Esophagus muscularis mucosa (tissue), 4 donors: ENCODE data around the gene USP38. TPM values are rescaled to one million over a fixed set of nuclear protein-coding genes. Genes with fewer than 3 reads are reported as not detected.
A peak's percentile ranks its signal among the peaks of the same experiment; 100 is the strongest.
"Not testable (repeated sequence)": the region's sequence is repeated elsewhere in the genome, so short reads cannot be mapped to it uniquely, and the experiment has no call there.

Experiments used
- DNase-seq: peaks from one replicate; pipeline ENCODE4 v3.0.0-alpha.2; 2017; ENCODE audit errors: extremely low spot score
- H3K27ac ChIP-seq, 4 donors: fragments of 200-600 bp; sonication (generic); replicated peaks in 1 of 4; 1 replicate in 3 of 4; 2 replicates in 1 of 4; pipeline ENCODE4 v1.5.1; 2016 to 2019; ENCODE audit warnings: mild to moderate bottlenecking in 1 of 4
- H3K27me3 ChIP-seq, 4 donors: fragments of 200-600 bp; sonication (generic); one replicate each; pipeline versions ENCODE4 v1.5.1 to v1.6.0; 2016 to 2019
- H3K36me3 ChIP-seq, 4 donors: fragments of 200-600 bp; sonication (generic); one replicate each; pipeline ENCODE4 v1.5.1; 2016 to 2019
- H3K4me1 ChIP-seq, 4 donors: fragments of 200-600 bp; sonication (generic); one replicate each; pipeline ENCODE4 v1.5.1; 2016 to 2019
- H3K4me3 ChIP-seq, 4 donors: fragments of 200-600 bp; sonication (generic); 1 replicate in 2 of 4; 2 replicates in 2 of 4; pipeline ENCODE4 v1.5.1; 2016 to 2019; ENCODE audit warnings: mild to moderate bottlenecking in 4 of 4, moderate library complexity in 1 of 4
- H3K9me3 ChIP-seq, 4 donors: fragments of 200-600 bp; sonication (generic); 1 replicate in 3 of 4; 2 replicates in 1 of 4; pipeline ENCODE4 v1.5.1; 2016 to 2019
- CTCF ChIP-seq, 3 experiments: fragments of 200-600 bp in 2 of 3; fragments of 450-650 bp in 1 of 3; sonication (generic) in 2 of 3; IDR thresholded peaks; one replicate each; pipeline ENCODE4 v1.5.1; 2017 to 2019; ENCODE audit warnings: antibody characterized with exemption in 3 of 3, mild to moderate bottlenecking in 2 of 3, moderate library complexity in 1 of 3
- EP300 ChIP-seq: sonication (generic); formaldehyde crosslinking; IDR thresholded peaks from one replicate; pipeline ENCODE4 v1.6.1; 2017; ENCODE audit warnings: antibody characterized with exemption
- POLR2A ChIP-seq: fragments of 450-650 bp; IDR thresholded peaks from one replicate; pipeline ENCODE4 v1.6.1; 2017; ENCODE audit warnings: antibody characterized with exemption, moderate library complexity, mild to moderate bottlenecking, low read depth
- POLR2AphosphoS5 ChIP-seq, 2 donors: sonication (generic); formaldehyde crosslinking; IDR thresholded peaks; one replicate each; pipeline ENCODE4 v1.6.1; 2017; ENCODE audit warnings: antibody characterized with exemption in 2 of 2
- WGBS: methylation state at CpG from one replicate; pipeline ENCODE4 v1.1.5; 2018; 5-methylcytosine and 5-hydroxymethylcytosine counted together
- intact Hi-C: fragments of 100-400 bp; cut with DNase I; formaldehyde crosslinking; loops from one replicate; pipeline ENCODE4 v1.15.1; 2023
- total RNA-seq, 4 donors: library from RNA; depleted of rRNA; stranded (reverse); fragments of >200 nt; gene quantifications; one replicate each; pipeline versions ENCODE4 v1.1.0 to v1.2.1, GENCODE V29; 2016

The USP38 gene
- total RNA-seq, 4 donors from 2014 or later, result 16.6 to 25.5 (median 23.3) TPM

DNA sequence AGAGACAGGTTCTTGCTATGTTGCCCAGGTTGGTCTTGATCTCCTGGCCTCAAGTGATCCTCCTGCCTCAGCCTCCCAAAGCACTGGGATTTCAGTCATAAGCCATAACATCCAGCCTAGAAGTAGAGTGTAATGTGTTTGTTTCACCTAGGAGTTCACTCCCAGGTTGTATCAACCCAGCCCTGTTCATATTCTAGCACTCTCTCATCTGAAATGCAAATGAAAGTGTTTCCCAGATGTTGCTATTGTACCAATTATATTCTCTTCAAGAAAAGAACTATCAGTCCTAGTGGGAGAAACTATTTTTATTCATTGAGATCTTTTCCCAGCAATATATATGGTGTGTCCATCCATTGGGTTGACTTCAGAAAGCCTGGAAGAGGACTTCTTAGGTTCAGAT lies 72.6 kb downstream of the USP38 start:
- no peaks in the 10 kb centered on the region for H3K36me3 ChIP-seq
- TF ChIP-seq POLR2AphosphoS5 (IDR thresholded peaks at IDR 0.05) (no peak), CTCF (IDR thresholded peaks at IDR 0.05) (no peak), POLR2A (no peak)
- H3K9me3 ChIP-seq, result no peaks in the 10 kb centered on the region
- H3K27ac ChIP-seq, result no peak overlapping the region
- no peak overlapping the region for H3K4me3 ChIP-seq
- peaks cover 0 to 13% (median 10%) of the 10 kb centered on the region in 4 donors for H3K4me1 ChIP-seq
- H3K27me3 ChIP-seq, result no peaks in the 10 kb centered on the region
- DNase-seq, result no peak
- intact Hi-C loops, result no loop called here

- WGBS, result 53% methylated on average over 3 of the region's 3 CpGs
- no peak for TF ChIP-seq CTCF (IDR thresholded peaks at IDR 0.05)
- no peak for TF ChIP-seq POLR2AphosphoS5 (IDR thresholded peaks at IDR 0.05)
- no peak for TF ChIP-seq EP300
- no peak for TF ChIP-seq POLR2A
- no peaks in the 10 kb centered on the region for H3K27me3 ChIP-seq
- H3K27ac ChIP-seq, result no peak overlapping the region
- no peaks in the 10 kb centered on the region for H3K4me1 ChIP-seq
- intact Hi-C loops, result no loop called here
- no peaks in the 10 kb centered on the region for H3K9me3 ChIP-seq
- H3K36me3 ChIP-seq, result no peaks in the 10 kb centered on the region
- DNase-seq, result no peak
- H3K4me3 ChIP-seq, result no peak overlapping the region
Measured at GRCh38 chr4:143260750-143261149, 76.0 kb downstream of the USP38 start.

DNA sequence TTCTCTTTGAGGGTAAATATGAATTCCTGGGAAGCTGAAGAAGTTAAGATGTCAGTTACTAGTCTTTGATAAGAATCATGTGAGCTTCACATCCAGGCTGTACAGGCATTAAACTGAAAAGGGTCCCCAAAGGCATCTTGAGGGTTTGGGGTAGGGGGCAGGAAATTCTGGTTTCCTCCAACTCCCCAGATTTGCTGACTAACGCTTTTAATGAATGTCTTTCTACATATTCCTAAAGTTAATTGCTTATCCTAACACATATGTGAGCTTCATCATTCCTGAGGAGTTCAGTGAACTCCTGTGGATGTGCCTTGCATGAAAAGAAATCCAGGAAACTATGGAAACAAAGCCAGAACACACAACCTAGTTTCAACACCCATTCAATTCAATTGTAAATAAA lies 78.1 kb downstream of the USP38 start:
- Histone ChIP-seq H3K27me3 (no peaks in the 10 kb centered on the region), H3K36me3 (no peaks in the 10 kb centered on the region), H3K4me1 (no peaks in the 10 kb centered on the region), H3K4me3 (no peak overlapping the region), H3K27ac (no peak overlapping the region), H3K9me3 (no peaks in the 10 kb centered on the region)
- WGBS, result 0% methylated on average over 1 of the region's 1 CpG
- TF ChIP-seq POLR2A, result no peak
- TF ChIP-seq CTCF (IDR thresholded peaks at IDR 0.05), result no peak
- TF ChIP-seq POLR2AphosphoS5 (IDR thresholded peaks at IDR 0.05), result no peak
- no peak for TF ChIP-seq EP300
- intact Hi-C loops, result no loop called here
- DNase-seq, result no peak

- H3K9me3 ChIP-seq, intact Hi-C loops: not testable (repeated sequence)
- 100% methylated on average over 2 of the region's 2 CpGs for WGBS
Measured at GRCh38 chr4:143267690-143268089, 83.0 kb downstream of the USP38 start.

DNA sequence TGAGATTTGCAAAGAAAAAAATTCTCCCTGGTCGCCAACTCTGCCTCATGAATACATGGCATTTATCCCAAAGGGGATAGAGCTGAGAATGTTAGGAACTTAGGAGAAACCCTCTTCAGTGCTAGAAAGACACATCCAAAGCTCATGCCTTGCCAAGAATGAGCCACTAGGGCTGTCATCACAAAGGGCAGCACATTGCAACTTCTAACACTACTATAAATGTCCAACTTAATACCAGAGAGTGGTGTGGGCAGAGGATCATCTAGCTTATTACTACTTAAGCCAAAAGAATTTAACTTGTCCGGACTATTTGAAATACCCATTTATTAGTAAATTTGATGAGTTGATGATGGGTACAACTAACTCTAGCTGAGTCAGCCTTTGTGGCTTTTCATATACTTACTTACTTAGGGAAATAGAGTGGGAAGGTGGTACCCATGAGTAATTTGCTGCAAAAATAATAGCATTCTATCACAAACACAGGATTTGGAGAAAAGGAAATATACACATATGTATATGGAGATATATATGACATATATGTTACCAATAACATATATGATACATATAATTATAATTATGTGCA lies 85.6 kb downstream of the USP38 start:
- H3K27ac ChIP-seq, result peak overlapping the region; percentile 39 to 70 (median 60)
- intact Hi-C loops, result no loop called here

More at GRCh38 chr4:143267690-143268089, 83.0 kb downstream of the USP38 start:
- H3K27ac ChIP-seq, DNase-seq, H3K36me3 ChIP-seq, H3K27me3 ChIP-seq, H3K4me3 ChIP-seq: not testable (repeated sequence)
- peaks cover 0 to 16% (median 10%) of the 10 kb centered on the region in 4 donors for H3K4me1 ChIP-seq

More for the DNA sequence above, 85.6 kb downstream of the USP38 start:
- no peaks in the 10 kb centered on the region for H3K36me3 ChIP-seq
- H3K9me3 ChIP-seq, result no peaks in the 10 kb centered on the region
- peaks cover 0 to 16% (median 10%) of the 10 kb centered on the region in 4 donors for H3K4me1 ChIP-seq
- WGBS, result 61% methylated on average over 2 of the region's 2 CpGs
- DNase-seq, result no peak
- TF ChIP-seq POLR2AphosphoS5 (IDR thresholded peaks at IDR 0.05) (peak in 1 of 2 donors; percentile 45), CTCF (IDR thresholded peaks at IDR 0.05) (peak in 1 of 3 experiments; percentile 5), EP300 (no peak), POLR2A (no peak)
- H3K4me3 ChIP-seq, result no peak overlapping the region
- H3K27me3 ChIP-seq, result no peaks in the 10 kb centered on the region

Other genes starting within 250 kb of the USP38 start
- gene GAB1, start 152.0 kb downstream of the USP38 start, total RNA-seq, result 100 to 1,000 TPM in 2 of 4 donors, 10 to 100 TPM in 2; 73.5 to 117 (median 98.8) TPM